HG02981 (cell line): Measurements from ENCODE around the gene GRIK2.
A peak's percentile ranks its signal among the peaks of the same experiment; 100 is the strongest.

ENCODE experiments used
- ATAC-seq: cut with Tn5 transposase; IDR thresholded peaks from one replicate; pipeline ENCODE4 v1.9.1; 2021; ENCODE audit warnings: mild to moderate bottlenecking, moderate library complexity; ENCODE audit not compliant: unreplicated experiment

Gene GRIK2

DNA sequence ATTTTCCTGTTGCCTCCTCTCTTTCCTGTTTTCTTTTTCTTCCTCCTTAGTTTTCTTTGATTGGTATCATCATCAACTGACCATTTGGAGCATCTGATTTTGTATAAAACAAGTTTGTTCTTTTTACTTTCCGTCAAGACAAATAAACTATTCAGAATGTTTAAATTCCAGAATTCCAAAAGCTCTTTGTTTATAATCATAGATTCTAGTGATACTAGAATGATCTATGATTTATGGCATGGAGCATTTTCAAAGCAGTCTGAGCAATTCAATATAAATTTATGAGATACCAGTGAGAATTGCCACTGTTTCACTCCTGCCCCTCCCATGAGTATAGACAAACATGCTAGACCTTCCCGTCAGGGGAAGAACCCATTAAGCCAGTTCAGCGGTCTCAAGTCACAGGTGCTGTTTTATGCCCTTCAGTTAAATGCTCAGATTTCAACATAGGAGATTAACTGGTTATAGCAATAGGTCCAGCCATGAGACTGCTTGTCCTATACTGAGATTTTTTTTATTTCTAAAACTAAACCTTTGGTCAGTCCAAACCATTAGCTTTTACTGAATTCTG, 60.7 kb downstream of the GRIK2 start:
- ATAC-seq, result no peak

GRCh38 chr6:101458336-101458735, 64.8 kb downstream of the GRIK2 start:
- ATAC-seq, result no peak

DNA sequence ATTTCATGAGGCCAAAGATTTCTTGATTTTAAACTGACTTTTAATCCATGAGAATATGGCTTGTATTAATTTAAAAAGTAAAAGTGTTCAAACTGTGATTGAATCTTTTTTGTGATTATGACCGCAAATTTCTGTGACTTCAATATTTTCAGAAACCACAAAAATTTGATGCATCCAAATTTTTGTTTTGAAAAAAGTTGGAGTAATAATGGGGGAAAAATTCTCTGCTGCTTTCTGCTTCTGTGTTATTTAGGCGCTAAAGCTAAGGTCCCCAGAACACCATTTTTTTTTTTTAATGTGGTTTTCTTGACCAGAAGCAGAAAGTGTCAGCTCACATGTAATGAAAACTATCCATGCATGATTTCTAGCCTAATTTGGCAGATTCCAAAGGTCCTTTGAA, 65.3 kb downstream of the GRIK2 start:
- no peak for ATAC-seq

DNA sequence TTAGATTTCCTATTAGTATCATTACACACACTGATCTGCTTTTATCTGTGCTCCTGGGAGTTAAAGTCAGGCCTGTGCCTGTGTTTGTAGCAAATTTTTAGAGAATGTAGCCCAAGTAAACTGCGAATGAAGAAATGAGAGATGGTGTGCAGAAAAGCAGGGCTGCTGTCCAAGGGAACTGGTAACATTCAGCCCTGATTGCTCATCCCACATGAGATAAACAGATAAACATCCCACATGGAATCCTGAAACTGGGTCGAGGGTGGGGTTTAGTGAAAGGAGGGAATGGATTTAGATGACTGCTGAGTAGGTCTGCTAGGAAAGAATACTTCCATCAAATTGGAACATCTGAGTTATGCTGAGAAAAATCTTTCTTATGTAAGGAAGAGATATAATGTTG, 69.1 kb downstream of the GRIK2 start:
- no peak for ATAC-seq

GRCh38 chr6:101465863-101466262, 72.4 kb downstream of the GRIK2 start:
- ATAC-seq, result no peak

- ATAC-seq, result no peak
These were observed 83.9 kb downstream of the GRIK2 start for GRCh38 chr6:101477436-101477835.

GRCh38 chr6:101478891-101479290, 85.4 kb downstream of the GRIK2 start:
- ATAC-seq, result no peak

- ATAC-seq, result no peak
These were observed 89.1 kb downstream of the GRIK2 start for GRCh38 chr6:101482606-101483005.

DNA sequence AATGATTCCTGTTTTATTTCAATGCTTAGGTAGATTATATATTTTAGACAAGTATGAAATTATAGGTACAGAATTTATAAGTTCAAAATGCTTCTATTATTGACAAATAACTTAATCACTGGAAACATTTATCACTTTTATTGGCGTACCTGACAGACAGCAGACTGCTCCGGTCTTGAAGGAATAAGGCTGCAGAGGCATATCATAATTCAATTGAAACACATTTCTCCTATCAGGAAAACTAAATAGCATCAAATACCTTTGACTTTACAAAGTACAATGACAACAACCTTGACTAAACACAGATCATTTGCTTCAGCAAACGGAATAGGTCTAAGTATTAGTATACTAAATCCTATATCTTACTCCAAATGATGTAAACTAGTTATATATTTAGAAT, 91.3 kb downstream of the GRIK2 start:
- ATAC-seq, result no peak

- ATAC-seq, result no peak
These were observed 92.6 kb downstream of the GRIK2 start for GRCh38 chr6:101486124-101486523.

- no peak for ATAC-seq
These were observed 93.2 kb downstream of the GRIK2 start for GRCh38 chr6:101486726-101487125.

GRCh38 chr6:101489456-101489855, 95.9 kb downstream of the GRIK2 start:
- no peak for ATAC-seq

GRCh38 chr6:101490857-101491256, 97.3 kb downstream of the GRIK2 start:
- ATAC-seq, result no peak

DNA sequence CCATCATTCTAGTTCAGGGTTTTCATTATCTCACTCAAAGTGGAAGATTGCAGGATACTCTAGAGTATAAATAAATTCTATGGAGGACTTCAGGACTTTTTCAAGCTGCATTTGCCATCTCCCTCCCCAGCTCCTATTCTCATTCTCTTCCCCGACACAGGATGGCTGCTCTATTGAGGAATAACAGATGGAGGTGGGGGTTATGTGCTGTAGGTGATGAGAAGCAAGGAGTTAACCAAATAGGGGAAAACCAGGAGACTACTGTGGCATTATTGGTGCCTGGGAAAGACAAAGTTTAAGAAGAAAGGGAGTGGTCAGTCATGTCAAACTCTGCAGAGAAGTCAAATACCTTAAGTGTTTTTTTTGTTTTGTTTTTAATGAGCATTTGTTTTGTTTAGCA, 109.3 kb downstream of the GRIK2 start:
- ATAC-seq, result no peak

DNA sequence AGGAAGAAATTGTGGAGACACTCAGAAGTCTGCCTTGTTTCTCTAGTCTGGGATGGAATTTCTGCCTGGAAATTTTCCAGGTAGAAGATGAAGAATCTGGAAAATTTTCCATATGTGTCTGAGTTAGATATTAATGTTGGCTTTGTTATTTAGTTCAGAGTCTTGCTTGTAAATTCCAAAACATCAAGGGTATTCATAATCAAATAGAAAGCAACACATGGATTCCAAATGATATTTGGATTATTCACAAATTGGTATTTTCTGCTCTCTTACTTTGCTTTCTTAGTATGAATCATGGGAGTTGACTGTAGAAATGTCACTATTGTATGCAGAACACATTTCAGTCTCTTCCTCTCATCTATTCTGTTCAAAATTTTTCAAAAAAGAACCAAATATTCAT, 116.0 kb downstream of the GRIK2 start:
- ATAC-seq, result no peak

- no peak for ATAC-seq
These were observed 119.7 kb downstream of the GRIK2 start for GRCh38 chr6:101513181-101513580.

GRCh38 chr6:101516578-101516977, 123.1 kb downstream of the GRIK2 start:
- ATAC-seq, result no peak

- ATAC-seq, result peak; percentile 53
These were observed 124.1 kb downstream of the GRIK2 start for GRCh38 chr6:101517632-101518031.

GRCh38 chr6:101522254-101522653, 128.7 kb downstream of the GRIK2 start:
- no peak for ATAC-seq

DNA sequence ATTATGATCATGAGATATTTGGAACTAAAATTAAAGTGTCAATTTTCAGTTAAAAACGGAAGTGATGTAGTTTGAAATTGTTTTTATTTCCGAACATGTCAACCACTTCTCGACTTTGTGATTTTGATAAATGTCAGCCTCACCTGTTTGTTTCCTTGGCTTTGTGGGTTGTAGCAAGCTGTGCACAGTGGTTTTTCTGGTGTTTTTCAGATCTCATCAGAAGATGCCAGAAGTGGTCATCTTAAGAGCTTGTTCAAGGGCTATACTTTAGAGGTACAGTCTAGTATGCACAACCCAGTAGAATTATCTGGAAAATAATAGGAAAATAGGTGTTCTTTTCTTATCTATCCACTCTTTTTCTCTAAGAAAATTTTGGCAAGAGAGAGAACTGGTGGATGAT, 134.0 kb downstream of the GRIK2 start:
- no peak for ATAC-seq

DNA sequence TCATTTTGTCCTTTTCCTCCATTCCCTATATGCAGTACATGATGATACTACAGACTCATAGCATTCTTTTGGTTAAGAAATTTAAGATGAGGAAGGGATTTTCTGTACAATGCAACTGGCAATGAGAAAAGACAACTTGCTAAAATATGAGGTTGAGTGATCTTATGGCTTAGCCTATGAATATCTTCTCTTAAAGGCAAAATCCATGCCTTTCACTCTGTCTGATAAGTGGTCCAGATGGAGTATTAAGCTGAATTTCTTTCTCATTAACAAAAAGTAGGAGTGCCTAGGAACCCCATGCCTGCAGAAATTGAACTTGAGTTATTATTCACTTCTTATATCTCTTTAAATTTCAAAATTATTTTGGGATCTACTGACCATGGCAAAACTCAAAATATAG, 135.3 kb downstream of the GRIK2 start:
- no peak for ATAC-seq

DNA sequence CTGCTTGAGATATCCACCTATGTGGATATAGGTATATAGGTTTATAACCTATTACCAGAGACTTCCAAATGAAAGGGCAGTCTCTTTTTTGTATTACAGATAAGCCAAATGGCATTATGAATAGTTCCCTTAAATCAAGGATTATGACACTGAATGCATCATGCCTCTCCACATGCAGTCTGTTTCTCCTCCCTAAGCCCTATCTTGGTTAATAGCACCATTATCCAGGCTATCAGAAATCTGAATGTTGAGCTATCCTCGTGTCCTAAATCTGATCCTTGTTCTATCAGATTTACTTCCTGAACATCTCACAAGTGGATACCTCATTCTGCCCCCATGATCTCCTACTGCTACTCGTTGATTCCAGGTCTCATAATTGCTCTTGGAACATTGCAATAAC, 138.0 kb downstream of the GRIK2 start:
- ATAC-seq, result no peak

- ATAC-seq, result no peak
These were observed 140.9 kb downstream of the GRIK2 start for GRCh38 chr6:101534386-101534785.

DNA sequence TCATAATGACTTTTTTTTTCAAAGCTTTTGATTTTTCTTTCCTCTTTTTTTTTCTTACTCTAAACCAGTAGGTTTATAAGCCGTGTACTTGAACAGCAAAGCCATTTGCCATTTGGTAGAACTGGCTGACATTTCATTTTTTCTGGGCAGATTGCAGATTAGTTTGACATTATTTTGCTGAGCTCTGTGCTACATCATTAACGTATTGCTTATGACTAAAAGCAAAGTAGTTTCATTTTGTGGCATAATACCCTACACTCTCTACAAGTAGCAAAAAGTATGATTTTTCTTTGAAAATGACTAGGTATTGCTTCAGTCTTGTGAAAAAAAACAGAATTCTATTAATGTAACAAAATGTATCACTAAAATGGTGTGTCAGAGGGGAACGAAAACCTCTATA, 141.3 kb downstream of the GRIK2 start:
- no peak for ATAC-seq
